Adrenal gland (tissue), 5 donors: Measurements from ENCODE around the gene TNFRSF1B.

Experiments
- CTCF ChIP-seq, 6 experiments: fragments of 450-650 bp in 4 of 6; fragments of 200-600 bp in 2 of 6; sonication (generic) in 1 of 6; IDR thresholded peaks; 1 replicate in 5 of 6; 2 replicates in 1 of 6; pipeline versions ENCODE4 v1.5.1 to v1.8.0; 2016 to 2021; ENCODE audit warnings: antibody characterized with exemption in 6 of 6, mild to moderate bottlenecking in 2 of 6, moderate library complexity in 1 of 6
- POLR2A ChIP-seq, 2 donors: fragments of 450-650 bp; IDR thresholded peaks; one replicate each; pipeline ENCODE4 v1.6.1; 2017; ENCODE audit warnings: antibody characterized with exemption in 2 of 2, mild to moderate bottlenecking in 2 of 2, moderate library complexity in 1 of 2
- donor health status: DM: no; HTN: no; CAD: no.

GRCh38 chr1:12161662-12162458 lies 4.9 kb upstream of the TNFRSF1B start:
- TF ChIP-seq CTCF (IDR thresholded peaks at IDR 0.05) (no peak), POLR2A (IDR thresholded peaks at IDR 0.05) (no peak)
